Stimulated activated CD8-positive, alpha-beta memory T cell treated with anti-CD3 and anti-CD28 coated beads, Interleukin-15, amount 100 ng/mL, for 48 hours (primary cell): ENCODE results near the gene ATP9A.
"Not testable (repeated sequence)": the region's sequence is repeated elsewhere in the genome, so short reads cannot be mapped to it uniquely, and the experiment has no call there.

Source experiments
- DNase-seq, 2 donors: peaks; one replicate each; pipeline ENCODE4 v3.0.0-alpha.2; 2020; ENCODE audit warnings: low read depth in 2 of 2

The ATP9A gene

DNA sequence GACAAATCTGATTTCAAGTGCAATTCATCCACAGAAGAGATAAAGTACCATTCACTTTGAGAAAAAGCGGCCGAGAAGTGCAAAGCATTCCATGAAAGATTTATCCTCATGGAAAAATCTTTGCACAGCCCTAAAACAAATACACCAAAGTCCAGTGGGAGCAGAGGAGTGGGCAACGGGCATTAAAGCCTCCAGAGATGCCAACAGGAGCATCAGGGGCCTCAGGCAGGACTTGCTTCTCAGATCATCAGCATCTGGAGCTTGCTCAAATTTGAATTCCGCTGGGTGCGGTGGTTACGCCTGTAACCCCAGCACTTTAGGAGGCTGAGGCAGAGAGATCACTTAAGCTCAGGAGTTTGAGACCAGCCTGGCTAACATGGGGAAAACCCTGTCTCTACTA is 115.0 kb downstream of the ATP9A start:
- no peak for DNase-seq

DNA sequence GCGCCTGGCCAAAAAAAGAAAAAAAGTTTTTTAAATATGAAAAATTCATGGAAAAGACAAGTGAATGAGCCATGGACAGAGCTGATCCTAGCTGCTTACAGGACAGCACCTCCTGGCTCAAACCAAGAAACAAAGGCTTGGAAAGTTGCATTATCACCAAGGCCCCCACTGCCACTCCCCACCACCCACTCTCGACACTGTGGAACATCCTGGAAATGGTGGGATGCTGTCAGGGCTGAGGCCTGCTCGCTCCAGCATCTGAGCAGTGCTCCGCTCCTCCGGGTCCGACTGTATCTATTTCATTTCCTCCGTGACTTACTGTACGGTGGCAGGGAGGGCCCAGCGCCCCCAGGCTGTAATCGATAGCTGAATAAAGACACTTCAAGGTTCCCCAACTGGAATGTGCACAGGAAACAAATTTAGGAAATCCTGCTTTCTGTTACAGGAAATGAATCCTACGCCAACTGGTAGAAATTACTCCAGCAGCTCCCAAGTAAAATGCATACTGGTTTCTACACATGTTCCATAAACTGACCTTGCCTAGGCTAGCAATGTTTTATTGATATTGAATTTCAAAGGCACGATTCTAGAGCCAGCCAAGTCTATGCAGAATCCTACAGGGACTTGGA is 116.2 kb downstream of the ATP9A start:
- DNase-seq, result no peak

DNA sequence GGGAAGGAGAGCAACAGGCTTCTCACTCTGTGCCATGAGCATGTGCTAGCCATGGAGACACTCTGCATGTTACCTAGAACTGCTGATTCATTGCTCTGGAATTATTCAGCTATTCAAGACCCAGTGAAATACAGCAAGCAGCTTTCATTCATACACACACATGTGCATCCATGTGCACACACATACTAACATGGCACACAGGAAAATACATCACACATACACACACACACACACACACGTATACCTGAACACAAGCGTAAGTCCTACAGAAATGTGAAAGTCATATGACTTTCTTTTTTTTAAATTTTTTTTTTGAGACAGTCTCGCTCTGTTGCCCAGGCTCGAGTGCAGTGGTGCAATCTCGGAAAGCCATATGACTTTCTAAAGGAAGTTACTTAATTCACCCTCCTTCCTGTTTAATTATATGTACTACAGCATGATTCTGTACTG is 117.5 kb downstream of the ATP9A start:
- DNase-seq, result no peak

DNA sequence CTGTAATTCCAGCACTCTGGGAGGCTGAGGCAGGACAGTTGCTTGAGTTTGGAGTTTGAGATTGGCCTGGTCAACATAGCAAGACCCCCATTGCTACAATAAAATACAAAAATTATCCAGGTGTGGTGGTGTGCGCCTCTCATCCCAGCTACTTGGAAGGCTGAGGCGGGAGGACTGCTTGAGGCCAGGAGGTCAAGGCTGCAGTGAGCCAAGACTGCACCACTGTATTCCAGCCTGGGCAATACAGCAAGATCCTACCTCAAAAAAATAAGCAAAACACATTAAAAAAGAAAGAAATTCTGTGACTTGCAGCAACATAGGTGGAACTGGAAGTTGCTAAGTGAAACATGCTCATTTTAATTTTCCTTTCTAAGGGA is 119.6 kb downstream of the ATP9A start:
- DNase-seq, result no peak

DNA sequence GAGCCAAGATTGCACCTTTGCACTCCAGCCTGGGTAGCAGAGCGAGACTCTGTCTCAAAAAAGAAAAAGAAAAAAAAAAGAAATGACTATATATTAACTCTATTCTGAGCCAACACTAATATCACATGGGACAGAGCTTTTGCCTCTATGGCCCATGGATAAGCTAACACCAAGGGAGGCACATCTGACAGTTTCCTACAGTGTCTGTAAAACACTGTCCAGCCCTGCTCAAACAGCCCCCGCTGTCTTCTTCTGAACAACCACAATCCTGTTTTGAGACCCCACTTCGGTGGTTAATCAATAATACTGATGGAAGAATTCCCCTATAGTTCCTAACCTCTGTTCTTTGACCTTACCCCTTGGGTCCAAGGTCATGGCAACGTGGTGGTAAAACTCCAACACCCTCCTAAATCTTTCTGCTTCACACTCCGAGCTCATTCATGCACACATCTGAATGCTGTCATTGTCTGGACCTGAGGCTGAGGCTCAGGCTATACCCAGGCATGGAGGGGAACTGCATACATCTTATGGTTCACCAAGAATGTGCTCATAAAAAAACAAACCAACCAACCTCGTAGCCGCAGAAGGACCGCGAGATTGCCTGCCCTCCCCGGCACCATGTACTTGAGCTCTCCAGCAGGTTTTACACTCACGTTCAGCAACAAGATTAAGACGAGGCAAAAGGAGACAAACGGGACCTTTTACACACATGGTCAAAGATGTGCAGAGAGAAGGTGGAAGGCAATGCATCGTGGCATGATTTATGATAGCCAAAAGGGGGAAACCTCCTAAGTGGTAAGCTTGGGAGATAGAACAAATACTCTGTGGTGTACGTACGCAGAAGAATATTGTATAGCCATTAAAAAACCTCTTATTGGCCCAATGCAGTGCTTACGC is 120.3 kb downstream of the ATP9A start:
- no peak for DNase-seq

DNA sequence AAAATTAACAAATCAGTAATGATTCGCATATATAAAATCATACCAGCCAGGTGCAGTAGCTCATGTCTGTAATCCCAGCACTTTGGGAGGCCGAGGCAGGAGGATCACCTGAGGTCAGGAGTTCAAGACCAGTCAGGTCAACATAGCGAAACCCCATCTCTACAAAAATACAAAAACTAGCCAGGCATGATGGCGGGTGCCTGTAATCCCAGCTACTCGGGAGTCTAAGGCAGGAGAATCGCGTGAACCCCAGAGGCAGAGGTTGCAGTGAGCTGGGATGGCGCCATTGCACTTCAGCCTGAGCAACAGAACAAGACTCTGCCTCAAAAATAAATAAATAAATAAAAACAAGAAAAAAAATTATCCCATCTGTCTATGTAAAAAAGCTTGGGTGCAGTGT is 124.4 kb downstream of the ATP9A start:
- not testable (repeated sequence) for DNase-seq

DNA sequence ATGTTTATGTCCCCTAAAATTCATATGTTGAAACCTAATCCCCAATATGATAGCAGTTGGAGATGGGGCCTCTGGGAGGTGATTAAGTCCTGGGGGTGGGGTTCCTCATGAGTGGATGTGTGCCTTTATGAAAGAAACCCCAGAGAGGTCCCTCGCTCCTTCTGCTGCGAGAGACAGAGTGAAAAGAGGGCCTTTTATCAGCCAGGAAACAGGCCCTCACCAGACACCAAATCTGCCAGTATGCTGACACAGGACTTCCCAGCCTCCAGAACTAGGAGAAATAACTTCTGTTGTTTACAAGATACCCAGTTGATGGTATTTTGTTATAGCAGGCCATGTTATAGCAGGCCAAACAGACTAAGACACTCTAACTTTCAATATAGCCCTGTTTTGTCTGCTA is 124.8 kb downstream of the ATP9A start:
- DNase-seq, result no peak

DNA sequence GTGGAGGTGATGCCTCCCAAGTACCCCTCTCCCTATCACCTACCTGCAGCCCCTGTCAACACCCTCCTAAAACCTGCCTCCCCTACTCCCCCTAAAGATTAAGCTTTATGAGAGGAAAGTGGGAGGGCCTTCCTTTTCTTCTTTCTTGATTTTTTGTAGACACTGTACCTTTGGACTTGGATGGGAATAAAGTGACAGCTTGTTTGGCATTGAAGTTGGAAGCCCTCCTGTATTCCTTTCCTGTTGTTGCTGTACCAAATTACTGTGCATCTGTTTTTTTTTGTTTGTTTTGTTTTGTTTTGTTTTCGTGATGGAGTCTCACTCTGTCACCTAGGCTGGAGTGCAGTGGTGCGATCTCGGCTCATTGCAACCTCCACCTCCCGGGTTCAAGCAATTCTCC is 126.3 kb downstream of the ATP9A start:
- no peak for DNase-seq

DNA sequence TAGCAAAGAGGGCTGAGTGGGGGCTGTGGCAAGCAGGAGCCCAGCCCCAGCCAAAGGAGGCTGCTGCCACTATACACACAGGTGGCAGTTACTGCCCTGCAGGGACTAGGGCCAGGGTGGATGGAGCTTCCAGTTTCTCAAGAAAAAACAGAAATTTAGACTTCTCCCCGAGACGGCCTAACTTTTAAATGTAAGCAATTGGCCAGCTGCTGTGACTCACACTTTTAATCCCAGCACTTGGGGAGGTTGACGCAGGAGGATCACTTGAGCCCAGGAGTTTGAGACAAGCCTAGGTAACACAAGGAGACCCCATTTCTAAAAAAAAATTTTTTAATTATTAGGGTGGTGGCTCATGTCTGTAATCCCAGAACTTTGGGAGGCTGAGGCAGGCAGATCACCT is 127.4 kb downstream of the ATP9A start:
- DNase-seq, result no peak

DNA sequence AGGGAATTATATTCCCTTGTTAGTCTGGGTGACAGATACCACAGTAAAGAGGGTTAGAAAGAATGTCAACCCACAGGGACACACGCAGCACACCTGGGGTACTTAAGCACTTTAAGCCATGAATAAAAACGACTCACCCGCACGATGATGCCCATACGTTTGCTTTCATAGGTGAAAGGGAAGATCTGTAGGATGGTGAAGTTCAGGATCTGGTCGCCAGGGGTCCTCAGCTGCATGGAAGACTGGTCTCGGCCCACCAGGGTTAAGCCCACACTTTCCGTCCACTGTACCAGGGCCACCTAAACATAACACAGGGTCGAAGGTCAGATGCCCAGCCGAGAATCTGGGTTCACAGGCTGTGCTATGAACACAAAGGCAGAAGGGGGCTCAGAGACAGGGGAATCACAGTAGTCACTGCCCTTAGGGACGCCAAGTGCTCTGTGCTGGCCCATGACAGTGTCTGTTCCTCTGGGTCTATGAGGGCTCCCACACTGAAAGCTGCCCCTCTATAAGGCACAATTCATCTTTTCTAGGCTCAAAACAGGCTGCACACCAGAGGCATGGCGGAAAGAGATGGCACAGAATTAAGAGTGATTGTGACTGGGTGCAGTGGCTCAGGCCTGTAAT is 128.9 kb downstream of the ATP9A start:
- DNase-seq, result peak; percentile 28 to 41

DNA sequence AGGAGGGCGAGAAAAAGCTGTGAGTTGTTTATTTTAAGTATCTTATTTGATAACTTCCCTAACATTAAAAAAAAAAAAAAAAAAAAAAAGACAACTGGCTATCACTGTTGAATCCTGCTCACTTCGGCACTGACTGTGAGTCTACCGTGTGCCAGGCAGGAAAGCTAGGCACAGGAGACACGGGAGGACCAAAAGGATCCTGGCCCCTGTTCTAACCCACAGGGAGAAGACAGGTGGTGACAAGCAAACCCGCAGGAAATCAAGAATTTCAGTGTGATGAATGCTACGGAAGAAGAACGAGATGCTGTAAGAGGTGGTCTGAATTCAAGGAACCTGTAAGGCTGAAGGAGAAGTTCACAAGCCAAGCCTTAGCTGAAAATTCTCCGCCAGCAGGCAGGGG is 130.9 kb downstream of the ATP9A start:
- DNase-seq, result no peak

DNA sequence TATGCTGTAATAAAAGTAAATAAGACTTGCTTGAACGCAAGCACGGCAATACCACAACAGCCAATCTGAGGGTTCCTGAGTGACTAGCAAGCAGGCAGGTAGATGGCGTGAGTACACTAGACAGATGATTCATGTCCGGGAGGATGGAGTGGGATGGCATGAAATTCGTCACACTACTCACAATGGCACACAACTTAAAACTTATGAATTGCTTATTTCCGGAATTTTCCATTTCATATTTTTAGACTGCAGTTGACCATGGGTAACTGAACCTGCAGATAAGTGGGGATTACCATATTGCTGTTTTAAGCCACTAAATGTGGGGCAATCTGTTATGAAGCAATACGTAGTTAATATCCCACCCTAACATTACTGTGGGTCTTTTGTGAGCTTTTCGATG is 132.1 kb downstream of the ATP9A start:
- peak in 1 of 2 donors; percentile 25 for DNase-seq

DNA sequence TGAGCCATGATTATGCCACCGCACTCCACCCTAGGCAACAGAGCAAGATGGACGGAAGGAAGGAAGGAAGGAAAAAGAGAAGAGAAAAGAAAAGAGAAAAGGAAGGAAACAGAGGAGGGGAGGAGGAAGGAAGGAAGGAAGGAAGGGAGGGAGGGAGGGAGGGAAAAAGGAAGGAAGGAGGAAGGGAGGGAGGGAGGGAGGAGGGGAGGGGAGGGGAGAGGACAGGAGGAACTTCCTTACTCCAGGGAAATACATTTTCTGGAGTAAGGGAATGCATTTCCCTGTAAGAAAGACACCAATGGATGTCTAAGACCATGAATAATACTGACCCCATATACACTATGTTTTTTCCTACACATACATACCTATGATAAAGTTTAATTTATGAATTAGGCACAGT is 132.5 kb downstream of the ATP9A start:
- no peak for DNase-seq

DNA sequence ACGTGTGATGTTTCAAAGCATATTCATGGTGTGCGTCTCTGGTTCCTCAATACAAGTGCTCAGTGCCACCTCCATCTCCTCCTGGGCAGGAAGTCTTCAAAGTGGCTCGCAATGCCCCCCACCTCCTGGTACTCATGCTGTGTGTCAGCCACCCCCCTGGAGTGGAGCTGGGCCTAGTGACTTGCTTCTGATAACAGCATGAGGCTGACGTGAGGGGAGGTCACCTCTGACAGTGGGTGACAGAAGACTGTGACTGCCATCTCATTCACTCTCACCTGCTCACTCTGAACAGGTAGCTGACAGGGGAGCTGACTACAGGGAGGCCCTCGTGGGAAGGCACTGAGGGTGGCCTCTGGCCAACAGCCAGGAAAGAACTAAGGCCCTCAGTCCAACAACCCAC is 133.3 kb downstream of the ATP9A start:
- DNase-seq, result no peak

DNA sequence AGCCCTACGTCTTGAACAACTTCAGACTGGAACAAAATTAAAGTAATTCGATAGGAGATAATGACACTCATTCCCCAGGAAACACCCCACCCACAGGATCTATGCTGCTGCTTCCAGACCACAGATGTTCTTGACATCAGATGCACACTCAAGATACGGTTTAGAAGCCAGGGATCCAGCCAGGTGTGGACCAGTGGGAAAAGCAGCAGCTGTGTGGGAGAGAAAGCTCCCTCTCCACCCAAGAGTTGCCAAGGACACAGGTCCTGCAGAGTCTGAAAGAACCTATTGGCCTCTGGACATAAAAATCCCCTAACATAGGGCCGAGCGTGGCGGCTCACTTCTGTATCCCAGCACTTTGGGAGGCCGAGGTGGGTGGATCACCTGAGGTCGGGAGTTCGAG is 133.9 kb downstream of the ATP9A start:
- DNase-seq, result no peak

DNA sequence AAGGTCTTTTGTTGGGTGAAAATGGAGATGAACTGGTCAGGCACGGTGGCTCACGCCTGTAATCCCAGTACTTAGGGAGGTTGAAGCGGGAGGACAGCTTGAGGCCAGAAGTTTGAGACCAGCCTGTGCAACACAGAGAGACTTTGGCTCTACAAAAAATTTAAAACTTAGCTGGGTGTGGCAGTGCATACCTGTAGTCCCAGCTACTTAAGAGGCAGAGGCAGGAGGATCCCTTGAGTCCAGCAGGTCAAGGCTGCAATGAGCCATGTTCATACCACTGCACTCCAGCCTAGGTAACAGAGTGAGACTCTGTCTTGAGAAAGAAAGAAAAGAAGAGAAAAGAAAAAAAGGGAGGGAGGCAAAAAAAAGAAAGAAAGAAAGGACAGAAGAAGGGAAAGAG is 134.8 kb downstream of the ATP9A start:
- DNase-seq, result no peak

DNA sequence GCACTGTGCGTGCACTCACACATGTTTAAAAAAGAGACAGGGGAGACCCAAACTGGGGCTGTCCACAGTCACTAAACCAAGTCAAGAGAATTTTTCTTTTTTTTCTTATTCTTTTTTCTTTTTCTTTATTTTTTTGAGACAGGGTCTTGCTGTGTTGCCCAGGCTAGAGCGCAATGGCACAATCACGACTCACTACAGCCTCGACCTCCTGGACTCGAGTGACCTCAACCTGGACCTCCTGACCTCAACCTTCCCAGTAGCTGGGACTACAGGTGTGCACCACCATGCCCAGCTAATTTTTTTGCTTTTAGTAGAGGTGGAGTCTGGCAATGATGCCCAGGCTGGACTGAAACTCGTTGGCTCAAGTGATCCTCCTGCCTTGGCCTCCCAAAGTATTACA is 136.2 kb downstream of the ATP9A start:
- no peak for DNase-seq

DNA sequence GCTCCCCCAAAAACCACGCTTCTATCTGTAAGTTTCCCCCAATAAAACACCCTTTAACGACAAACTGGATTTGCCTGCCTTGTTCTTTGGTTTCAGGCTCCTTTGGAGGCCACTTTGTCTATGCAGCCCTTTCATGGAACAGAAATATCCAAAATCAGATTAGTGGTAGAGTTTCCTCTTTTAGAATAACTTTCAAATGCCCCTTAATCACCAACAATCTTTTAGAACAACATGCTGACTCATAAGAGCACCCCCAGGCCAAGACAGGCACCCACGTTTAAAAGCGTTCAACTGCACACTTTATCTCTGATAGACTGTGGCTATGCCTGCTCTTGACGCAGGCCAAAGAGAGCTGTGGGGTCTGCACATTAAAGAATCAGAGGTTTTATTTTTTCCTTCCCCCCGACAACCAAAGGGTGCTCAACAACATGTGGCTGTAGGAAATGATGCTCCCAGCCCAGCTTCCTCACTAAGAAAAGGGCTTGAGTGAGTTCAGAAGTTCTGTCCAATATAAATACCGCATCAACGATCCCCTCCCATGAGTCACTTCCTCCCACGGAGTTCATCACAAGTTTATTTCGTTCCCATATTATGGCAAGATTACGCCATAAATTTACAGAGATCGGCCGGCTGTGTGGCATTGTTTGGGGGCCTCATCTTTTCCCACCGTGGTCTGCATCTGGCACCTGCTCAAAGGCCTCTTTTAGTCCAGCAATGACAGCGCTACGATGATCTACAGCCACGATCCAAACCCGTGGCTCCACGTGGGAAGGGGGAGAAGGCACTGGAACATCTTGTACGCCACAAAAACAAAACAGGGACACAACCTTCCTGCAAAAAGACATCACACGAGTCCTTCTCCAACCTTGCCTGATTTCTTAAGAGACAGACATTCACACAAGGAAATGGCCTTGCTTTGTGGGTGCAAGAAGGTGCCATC is 136.9 kb downstream of the ATP9A start:
- peak; percentile 30 to 40 for DNase-seq

DNA sequence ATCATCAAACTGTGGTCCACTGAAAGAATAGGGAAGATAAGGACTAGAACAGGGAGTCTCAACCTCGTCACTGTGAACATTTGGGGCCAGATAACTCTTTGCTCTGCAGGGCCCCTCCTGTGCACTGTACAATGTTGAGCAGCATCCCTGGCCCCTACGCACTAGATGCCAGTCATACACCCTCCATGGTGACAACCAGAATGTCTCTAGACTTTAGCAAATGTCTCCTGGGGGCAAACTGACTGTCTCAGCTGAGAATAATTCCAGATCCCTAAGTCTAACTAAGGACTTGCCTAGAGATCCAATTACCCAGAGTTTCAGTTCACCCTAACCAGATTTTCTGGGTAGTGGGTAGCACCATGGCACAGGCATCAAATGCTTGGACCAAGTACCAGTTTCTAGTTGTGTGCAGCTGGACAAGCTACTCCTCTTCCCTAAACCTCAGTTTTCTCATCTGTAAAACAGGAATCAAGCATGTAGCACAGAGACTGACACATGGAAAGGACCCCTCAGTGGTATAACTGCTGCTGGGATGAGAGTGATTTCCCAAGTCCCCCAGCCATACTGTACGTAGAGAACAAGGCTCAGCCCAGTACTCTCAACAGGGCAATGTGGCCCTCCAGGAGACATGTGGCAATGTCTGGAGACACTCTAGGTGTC is 138.7 kb downstream of the ATP9A start:
- no peak for DNase-seq

DNA sequence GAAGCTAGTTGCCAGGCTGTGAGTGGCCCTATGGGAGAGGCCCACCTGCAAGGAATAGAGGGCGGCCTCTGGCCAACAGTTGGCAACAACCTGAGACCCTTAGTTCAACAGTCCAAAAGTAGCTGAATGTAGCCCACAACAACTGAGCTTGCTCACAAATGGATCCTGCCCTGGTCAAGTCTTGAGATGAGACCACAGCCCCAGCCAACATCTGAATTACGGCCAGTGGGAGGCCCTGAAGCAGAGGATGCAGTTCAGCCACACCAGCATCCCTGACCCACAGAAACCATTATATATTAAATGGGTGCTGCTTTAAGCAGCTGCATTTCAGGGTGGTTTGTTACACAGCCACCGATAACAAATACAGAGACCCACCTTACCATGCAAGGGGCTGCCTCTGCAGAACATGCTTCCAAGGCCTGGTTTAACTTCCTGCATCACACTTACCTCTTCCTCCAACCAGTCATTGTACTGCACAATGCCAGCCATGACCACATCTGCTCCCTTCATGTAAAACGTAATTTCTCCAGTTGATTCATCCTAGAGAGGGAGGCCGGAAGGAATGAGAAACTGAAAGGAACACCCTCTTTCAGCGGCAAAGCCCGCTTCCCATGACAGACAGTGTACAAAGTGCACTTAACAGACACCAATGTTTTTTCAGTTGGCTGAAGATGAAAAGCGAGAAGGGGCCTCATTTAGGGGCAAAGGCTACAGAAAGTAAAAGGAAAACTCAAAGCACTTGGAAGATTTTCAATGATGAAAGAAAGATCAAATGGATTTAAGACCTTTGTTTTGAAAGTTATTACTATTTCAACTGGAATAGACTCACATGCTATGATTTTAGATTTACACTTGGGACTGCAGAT is 139.4 kb downstream of the ATP9A start:
- DNase-seq, result peak in 1 of 2 donors; percentile 13
